ENCODE results near the gene MS4A10.

GRCh38 chr11:60757231-60757800, 27.8 kb upstream of the MS4A10 start:
- TF ChIP-seq, protein P1, sequence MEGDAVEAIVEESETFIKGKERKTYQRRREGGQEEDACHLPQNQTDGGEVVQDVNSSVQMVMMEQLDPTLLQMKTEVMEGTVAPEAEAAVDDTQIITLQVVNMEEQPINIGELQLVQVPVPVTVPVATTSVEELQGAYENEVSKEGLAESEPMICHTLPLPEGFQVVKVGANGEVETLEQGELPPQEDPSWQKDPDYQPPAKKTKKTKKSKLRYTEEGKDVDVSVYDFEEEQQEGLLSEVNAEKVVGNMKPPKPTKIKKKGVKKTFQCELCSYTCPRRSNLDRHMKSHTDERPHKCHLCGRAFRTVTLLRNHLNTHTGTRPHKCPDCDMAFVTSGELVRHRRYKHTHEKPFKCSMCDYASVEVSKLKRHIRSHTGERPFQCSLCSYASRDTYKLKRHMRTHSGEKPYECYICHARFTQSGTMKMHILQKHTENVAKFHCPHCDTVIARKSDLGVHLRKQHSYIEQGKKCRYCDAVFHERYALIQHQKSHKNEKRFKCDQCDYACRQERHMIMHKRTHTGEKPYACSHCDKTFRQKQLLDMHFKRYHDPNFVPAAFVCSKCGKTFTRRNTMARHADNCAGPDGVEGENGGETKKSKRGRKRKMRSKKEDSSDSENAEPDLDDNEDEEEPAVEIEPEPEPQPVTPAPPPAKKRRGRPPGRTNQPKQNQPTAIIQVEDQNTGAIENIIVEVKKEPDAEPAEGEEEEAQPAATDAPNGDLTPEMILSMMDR (IDR thresholded peaks at IDR 0.05; ENCODE audit: low read depth, low read length, missing input control): no peak
- TF ChIP-seq EGR1 (IDR thresholded peaks at IDR 0.05; ENCODE audit: low read depth in 2 of 2) (no peak), TAF1 (conservative IDR thresholded peaks at IDR 0.05) (no peak), GABPA (IDR thresholded peaks at IDR 0.05 in 1 of 2, conservative IDR thresholded peaks at IDR 0.05 in 1 of 2) (no peak)
- TF ChIP-seq, protein P2, sequence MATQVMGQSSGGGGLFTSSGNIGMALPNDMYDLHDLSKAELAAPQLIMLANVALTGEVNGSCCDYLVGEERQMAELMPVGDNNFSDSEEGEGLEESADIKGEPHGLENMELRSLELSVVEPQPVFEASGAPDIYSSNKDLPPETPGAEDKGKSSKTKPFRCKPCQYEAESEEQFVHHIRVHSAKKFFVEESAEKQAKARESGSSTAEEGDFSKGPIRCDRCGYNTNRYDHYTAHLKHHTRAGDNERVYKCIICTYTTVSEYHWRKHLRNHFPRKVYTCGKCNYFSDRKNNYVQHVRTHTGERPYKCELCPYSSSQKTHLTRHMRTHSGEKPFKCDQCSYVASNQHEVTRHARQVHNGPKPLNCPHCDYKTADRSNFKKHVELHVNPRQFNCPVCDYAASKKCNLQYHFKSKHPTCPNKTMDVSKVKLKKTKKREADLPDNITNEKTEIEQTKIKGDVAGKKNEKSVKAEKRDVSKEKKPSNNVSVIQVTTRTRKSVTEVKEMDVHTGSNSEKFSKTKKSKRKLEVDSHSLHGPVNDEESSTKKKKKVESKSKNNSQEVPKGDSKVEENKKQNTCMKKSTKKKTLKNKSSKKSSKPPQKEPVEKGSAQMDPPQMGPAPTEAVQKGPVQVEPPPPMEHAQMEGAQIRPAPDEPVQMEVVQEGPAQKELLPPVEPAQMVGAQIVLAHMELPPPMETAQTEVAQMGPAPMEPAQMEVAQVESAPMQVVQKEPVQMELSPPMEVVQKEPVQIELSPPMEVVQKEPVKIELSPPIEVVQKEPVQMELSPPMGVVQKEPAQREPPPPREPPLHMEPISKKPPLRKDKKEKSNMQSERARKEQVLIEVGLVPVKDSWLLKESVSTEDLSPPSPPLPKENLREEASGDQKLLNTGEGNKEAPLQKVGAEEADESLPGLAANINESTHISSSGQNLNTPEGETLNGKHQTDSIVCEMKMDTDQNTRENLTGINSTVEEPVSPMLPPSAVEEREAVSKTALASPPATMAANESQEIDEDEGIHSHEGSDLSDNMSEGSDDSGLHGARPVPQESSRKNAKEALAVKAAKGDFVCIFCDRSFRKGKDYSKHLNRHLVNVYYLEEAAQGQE (IDR thresholded peaks at IDR 0.05): no peak
- TF ChIP-seq, protein P3, sequence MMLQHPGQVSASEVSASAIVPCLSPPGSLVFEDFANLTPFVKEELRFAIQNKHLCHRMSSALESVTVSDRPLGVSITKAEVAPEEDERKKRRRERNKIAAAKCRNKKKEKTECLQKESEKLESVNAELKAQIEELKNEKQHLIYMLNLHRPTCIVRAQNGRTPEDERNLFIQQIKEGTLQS (IDR thresholded peaks at IDR 0.05): no peak
